ENCODE measurements around the gene PARD3. TPM values are rescaled to one million over a fixed set of nuclear protein-coding genes. Genes with fewer than 3 reads are reported as not detected.

PARD3 gene
- total and polyA plus RNA-seq, 10 of the 15 experiments (the other 5 are each of a cell fraction or from before 2014, with no cell fraction given): 2.6 to 43.1 (median 13.9) TPM

GRCh38 chr10:34734918-34735317 is 80.2 kb downstream of the PARD3 start:
- CTCF ChIA-PET: interaction anchor here (1.2 to 9.8 kb wide), 3 partner anchors 10 to 76 kb away, joined by 3 to 90 read pairs (median 54); no protein-coding TSS in a partner anchor
- DNase-seq (ENCODE audit: low read depth, low spot score) (no peak), ATAC-seq (no peak), FAIRE-seq (no peak)
- POLR2A ChIA-PET: interaction anchor here (0.7 kb wide), 1 partner anchor 20 kb away, joined by 3 read pairs; no protein-coding TSS in a partner anchor
- Histone ChIP-seq H3K9me3 (replicated peaks; ENCODE audit: control insufficient read depth, insufficient read depth, low read length) (no peaks in the 10 kb centered on the region), H3K4me3 (no peak overlapping the region), H3K4me1 (ENCODE audit: control insufficient read depth, insufficient read depth, low read length) (no peaks in the 10 kb centered on the region), H3K79me2 (ENCODE audit: control insufficient read depth, insufficient read depth, low read length) (no peaks in the 10 kb centered on the region), H3K27me3 (replicated peaks in 1 of 2; ENCODE audit: control insufficient read depth in 2 of 2, insufficient read depth in 2 of 2, low read length in 1 of 2) (peaks cover 0 to 7% of the 10 kb centered on the region in 2 experiments; a peak in 2 of 4 replicates), H3K4me2 (ENCODE audit: control insufficient read depth, insufficient read depth) (no peak overlapping the region), H3K27ac (ENCODE audit: control insufficient read depth, insufficient read depth) (no peak overlapping the region), H4K20me1 (ENCODE audit: control insufficient read depth, insufficient read depth) (no peaks in the 10 kb centered on the region), H3K36me3 (ENCODE audit: control insufficient read depth in 2 of 2, insufficient read depth in 2 of 2, low read length in 1 of 2) (no peaks in the 10 kb centered on the region), H2AFZ (ENCODE audit: control insufficient read depth, low read depth, low read length) (no peak overlapping the region), H3K9ac (ENCODE audit: control insufficient read depth, insufficient read depth, low read length) (no peak overlapping the region)
- SMC1A ChIA-PET (ENCODE audit: uncharacterized antibody, unreplicated experiment): interaction anchor here (0.6 to 5.1 kb wide), 5 partner anchors 9 to 78 kb away, joined by 3 to 51 read pairs (median 4); no protein-coding TSS in a partner anchor
- intact Hi-C loops (cut with micrococcal nuclease; ENCODE audit: unreplicated experiment): no loop called here
- BruUV-seq (replicated peaks): no TSS peak
- RAD21 ChIA-PET (ENCODE audit: unreplicated experiment): interaction anchor here (0.6 to 3.9 kb wide), 3 partner anchors 11 to 78 kb away, joined by 3 to 28 read pairs (median 3); no protein-coding TSS in a partner anchor
- WGBS (ENCODE audit: insufficient coverage, insufficient replicate concordance, low lambda C conversion rate, missing lambda C conversion rate): 40% methylated on average over 3 of the region's 3 CpGs
- in situ Hi-C loops (cut with MboI): no loop called here
- no peak for TF ChIP-seq BCL11A (IDR thresholded peaks at IDR 0.05; ENCODE audit: low read depth, low read length)
- TF ChIP-seq NR2C1 (IDR thresholded peaks at IDR 0.05): no peak
- TF ChIP-seq, protein P1, sequence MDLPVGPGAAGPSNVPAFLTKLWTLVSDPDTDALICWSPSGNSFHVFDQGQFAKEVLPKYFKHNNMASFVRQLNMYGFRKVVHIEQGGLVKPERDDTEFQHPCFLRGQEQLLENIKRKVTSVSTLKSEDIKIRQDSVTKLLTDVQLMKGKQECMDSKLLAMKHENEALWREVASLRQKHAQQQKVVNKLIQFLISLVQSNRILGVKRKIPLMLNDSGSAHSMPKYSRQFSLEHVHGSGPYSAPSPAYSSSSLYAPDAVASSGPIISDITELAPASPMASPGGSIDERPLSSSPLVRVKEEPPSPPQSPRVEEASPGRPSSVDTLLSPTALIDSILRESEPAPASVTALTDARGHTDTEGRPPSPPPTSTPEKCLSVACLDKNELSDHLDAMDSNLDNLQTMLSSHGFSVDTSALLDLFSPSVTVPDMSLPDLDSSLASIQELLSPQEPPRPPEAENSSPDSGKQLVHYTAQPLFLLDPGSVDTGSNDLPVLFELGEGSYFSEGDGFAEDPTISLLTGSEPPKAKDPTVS (IDR thresholded peaks at IDR 0.05; ENCODE audit: low read depth, low read length): no peak
- TF ChIP-seq, protein P2, sequence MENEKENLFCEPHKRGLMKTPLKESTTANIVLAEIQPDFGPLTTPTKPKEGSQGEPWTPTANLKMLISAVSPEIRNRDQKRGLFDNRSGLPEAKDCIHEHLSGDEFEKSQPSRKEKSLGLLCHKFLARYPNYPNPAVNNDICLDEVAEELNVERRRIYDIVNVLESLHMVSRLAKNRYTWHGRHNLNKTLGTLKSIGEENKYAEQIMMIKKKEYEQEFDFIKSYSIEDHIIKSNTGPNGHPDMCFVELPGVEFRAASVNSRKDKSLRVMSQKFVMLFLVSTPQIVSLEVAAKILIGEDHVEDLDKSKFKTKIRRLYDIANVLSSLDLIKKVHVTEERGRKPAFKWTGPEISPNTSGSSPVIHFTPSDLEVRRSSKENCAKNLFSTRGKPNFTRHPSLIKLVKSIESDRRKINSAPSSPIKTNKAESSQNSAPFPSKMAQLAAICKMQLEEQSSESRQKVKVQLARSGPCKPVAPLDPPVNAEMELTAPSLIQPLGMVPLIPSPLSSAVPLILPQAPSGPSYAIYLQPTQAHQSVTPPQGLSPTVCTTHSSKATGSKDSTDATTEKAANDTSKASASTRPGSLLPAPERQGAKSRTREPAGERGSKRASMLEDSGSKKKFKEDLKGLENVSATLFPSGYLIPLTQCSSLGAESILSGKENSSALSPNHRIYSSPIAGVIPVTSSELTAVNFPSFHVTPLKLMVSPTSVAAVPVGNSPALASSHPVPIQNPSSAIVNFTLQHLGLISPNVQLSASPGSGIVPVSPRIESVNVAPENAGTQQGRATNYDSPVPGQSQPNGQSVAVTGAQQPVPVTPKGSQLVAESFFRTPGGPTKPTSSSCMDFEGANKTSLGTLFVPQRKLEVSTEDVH (IDR thresholded peaks at IDR 0.05; ENCODE audit: low read depth, partially characterized antibody): no peak
- TF ChIP-seq ZNF384 (IDR thresholded peaks at IDR 0.05; ENCODE audit: borderline replicate concordance, low read depth, low read length): no peak
- TF ChIP-seq, protein P3, sequence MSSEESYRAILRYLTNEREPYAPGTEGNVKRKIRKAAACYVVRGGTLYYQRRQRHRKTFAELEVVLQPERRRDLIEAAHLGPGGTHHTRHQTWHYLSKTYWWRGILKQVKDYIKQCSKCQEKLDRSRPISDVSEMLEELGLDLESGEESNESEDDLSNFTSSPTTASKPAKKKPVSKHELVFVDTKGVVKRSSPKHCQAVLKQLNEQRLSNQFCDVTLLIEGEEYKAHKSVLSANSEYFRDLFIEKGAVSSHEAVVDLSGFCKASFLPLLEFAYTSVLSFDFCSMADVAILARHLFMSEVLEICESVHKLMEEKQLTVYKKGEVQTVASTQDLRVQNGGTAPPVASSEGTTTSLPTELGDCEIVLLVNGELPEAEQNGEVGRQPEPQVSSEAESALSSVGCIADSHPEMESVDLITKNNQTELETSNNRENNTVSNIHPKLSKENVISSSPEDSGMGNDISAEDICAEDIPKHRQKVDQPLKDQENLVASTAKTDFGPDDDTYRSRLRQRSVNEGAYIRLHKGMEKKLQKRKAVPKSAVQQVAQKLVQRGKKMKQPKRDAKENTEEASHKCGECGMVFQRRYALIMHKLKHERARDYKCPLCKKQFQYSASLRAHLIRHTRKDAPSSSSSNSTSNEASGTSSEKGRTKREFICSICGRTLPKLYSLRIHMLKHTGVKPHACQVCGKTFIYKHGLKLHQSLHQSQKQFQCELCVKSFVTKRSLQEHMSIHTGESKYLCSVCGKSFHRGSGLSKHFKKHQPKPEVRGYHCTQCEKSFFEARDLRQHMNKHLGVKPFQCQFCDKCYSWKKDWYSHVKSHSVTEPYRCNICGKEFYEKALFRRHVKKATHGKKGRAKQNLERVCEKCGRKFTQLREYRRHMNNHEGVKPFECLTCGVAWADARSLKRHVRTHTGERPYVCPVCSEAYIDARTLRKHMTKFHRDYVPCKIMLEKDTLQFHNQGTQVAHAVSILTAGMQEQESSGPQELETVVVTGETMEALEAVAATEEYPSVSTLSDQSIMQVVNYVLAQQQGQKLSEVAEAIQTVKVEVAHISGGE (CRISPR knock-in tag; IDR thresholded peaks at IDR 0.05): no peak
- TF ChIP-seq POLR2AphosphoS2 (IDR thresholded peaks at IDR 0.05; ENCODE audit: low read depth, low read length): no peak
- TF ChIP-seq SUPT20H (IDR thresholded peaks at IDR 0.05; ENCODE audit: borderline replicate concordance, control insufficient read depth, low read depth, low read length): no peak
- TF ChIP-seq, protein P4, sequence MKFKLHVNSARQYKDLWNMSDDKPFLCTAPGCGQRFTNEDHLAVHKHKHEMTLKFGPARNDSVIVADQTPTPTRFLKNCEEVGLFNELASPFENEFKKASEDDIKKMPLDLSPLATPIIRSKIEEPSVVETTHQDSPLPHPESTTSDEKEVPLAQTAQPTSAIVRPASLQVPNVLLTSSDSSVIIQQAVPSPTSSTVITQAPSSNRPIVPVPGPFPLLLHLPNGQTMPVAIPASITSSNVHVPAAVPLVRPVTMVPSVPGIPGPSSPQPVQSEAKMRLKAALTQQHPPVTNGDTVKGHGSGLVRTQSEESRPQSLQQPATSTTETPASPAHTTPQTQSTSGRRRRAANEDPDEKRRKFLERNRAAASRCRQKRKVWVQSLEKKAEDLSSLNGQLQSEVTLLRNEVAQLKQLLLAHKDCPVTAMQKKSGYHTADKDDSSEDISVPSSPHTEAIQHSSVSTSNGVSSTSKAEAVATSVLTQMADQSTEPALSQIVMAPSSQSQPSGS (IDR thresholded peaks at IDR 0.05; ENCODE audit: low read length): no peak
- TF ChIP-seq NFYA (IDR thresholded peaks at IDR 0.05; ENCODE audit: borderline replicate concordance, low read depth, low read length): no peak
- TF ChIP-seq RUNX3 (IDR thresholded peaks at IDR 0.05; ENCODE audit: low read length): no peak
- TF ChIP-seq SUZ12 (IDR thresholded peaks at IDR 0.05; ENCODE audit: unreplicated experiment): no peak
- TF ChIP-seq MEF2B (IDR thresholded peaks at IDR 0.05; ENCODE audit: partially characterized antibody, poor library complexity, severe bottlenecking): no peak
- TF ChIP-seq ATF3 (IDR thresholded peaks at IDR 0.05; ENCODE audit: borderline replicate concordance, extremely low read depth, low read depth, low read length): no peak

All from GM12878 (cell line).